HG02610 (cell line): ENCODE measurements around the gene ERGIC3.
"Not testable (repeated sequence)": the region's sequence is repeated elsewhere in the genome, so short reads cannot be mapped to it uniquely, and the experiment has no call there.

ENCODE experiments used
- ATAC-seq: cut with Tn5 transposase; IDR thresholded peaks from one replicate; pipeline ENCODE4 v1.9.1; 2021; ENCODE audit warnings: mild to moderate bottlenecking, moderate library complexity; ENCODE audit not compliant: unreplicated experiment

The ERGIC3 gene

GRCh38 chr20:35517767-35518166 lies 24.1 kb upstream of the ERGIC3 start:
- ATAC-seq, result not testable (repeated sequence)

GRCh38 chr20:35518955-35519354 lies 22.9 kb upstream of the ERGIC3 start:
- no peak for ATAC-seq

- no peak for ATAC-seq
Measured at GRCh38 chr20:35523298-35523888, 18.5 kb upstream of the ERGIC3 start.

GRCh38 chr20:35525639-35526038 lies 16.2 kb upstream of the ERGIC3 start:
- no peak for ATAC-seq

GRCh38 chr20:35527122-35527769 lies 14.6 kb upstream of the ERGIC3 start:
- ATAC-seq, result no peak

- ATAC-seq, result no peak
Measured at GRCh38 chr20:35529552-35529951, 12.3 kb upstream of the ERGIC3 start, which contains the start of gene C20orf173. Gene C20orf173, minus strand, starts transcription at chr20:35529652. Its CDS starts 279 bp downstream, at chr20:35529373.

- peak; percentile 71 for ATAC-seq
Measured at GRCh38 chr20:35539756-35540212, 2.1 kb upstream of the ERGIC3 start.

- no peak for ATAC-seq
Measured at GRCh38 chr20:35541118-35541782, 628 bp upstream of the ERGIC3 start.

- ATAC-seq, result no peak
Measured at GRCh38 chr20:35542990-35543389, 1.1 kb downstream of the ERGIC3 start.

GRCh38 chr20:35544436-35544835 lies 2.6 kb downstream of the ERGIC3 start:
- ATAC-seq, result no peak

- not testable (repeated sequence) for ATAC-seq
Measured at GRCh38 chr20:35544941-35545340, 3.1 kb downstream of the ERGIC3 start.

- ATAC-seq, result no peak
Measured at GRCh38 chr20:35546127-35546526, 4.2 kb downstream of the ERGIC3 start.

- ATAC-seq, result no peak
Measured at GRCh38 chr20:35547329-35547728, 5.5 kb downstream of the ERGIC3 start.

- ATAC-seq, result no peak
Measured at GRCh38 chr20:35551503-35551902, 9.6 kb downstream of the ERGIC3 start.

- no peak for ATAC-seq
Measured at GRCh38 chr20:35552914-35553313, 11.0 kb downstream of the ERGIC3 start.

- not testable (repeated sequence) for ATAC-seq
Measured at GRCh38 chr20:35555461-35555860, 13.6 kb downstream of the ERGIC3 start.

GRCh38 chr20:35555951-35556645 lies 14.2 kb downstream of the ERGIC3 start:
- no peak for ATAC-seq

GRCh38 chr20:35556871-35557270 lies 15.0 kb downstream of the ERGIC3 start:
- ATAC-seq, result no peak

- ATAC-seq, result no peak
Measured at GRCh38 chr20:35558451-35558850, 16.6 kb downstream of the ERGIC3 start.

GRCh38 chr20:35559042-35559693 lies 17.3 kb downstream of the ERGIC3 start:
- ATAC-seq, result no peak

GRCh38 chr20:35560105-35560511 lies 18.2 kb downstream of the ERGIC3 start:
- ATAC-seq, result no peak
